ENCODE data around the gene TRANK1.

Gene TRANK1

DNA sequence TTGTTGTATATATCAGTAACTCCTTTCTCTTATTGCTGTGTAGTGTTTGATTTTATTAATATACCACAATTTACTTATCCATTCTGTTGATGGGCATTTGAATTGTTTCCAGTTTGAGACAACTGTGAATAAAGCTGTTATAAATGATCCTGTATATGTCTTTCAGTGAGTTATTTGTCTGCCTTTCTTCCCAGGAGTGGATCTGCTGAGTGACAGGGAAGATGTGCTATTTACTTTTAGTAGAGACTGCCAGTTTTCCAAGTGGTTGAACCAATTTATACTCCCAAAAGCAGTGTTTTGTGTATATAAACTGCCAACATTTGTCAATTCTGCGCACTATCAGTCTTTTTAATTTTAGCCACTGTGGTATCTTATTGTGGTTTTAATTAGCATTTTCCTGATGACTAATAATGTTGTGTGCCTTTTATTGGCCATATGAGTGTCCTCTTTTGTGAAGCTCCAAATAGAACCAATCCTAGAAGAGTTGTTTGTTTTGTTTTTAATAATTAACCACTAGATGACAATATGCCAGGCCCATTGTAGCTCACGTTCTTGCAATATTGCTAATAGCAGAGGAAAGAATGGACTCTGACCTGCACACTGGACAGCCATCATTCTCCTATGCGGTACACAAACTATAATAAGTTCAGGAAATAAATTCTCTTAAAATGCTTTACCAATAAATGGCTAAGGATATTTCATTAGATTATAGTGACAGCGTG, 25.3 kb downstream of the TRANK1 start:
- Histone ChIP-seq H4K12ac (ENCODE audit: low read depth, low read length) (no peak overlapping the region), H3K4me1 (ENCODE audit: control insufficient read depth in 1 of 2, insufficient read depth in 2 of 2, low read length in 2 of 2) (peaks cover 7 to 12% of the 10 kb centered on the region in 2 experiments), H3K27ac (ENCODE audit: low read depth, low read length) (no peak overlapping the region), H3K23ac (ENCODE audit: low read length) (no peak overlapping the region), H3K14ac (ENCODE audit: low read length) (no peak overlapping the region), H4K91ac (ENCODE audit: low read depth, low read length) (no peak overlapping the region), H3K18ac (ENCODE audit: low read length) (no peak overlapping the region), H3K9me3 (ENCODE audit: insufficient read depth, low read depth, low read length) (peaks cover 6% of the 10 kb centered on the region), H3K4me3 (ENCODE audit: low read depth, low read length) (no peak overlapping the region), H2BK120ac (ENCODE audit: insufficient read depth, low read length, poor library complexity) (no peak overlapping the region), H3K79me2 (ENCODE audit: control insufficient read depth, insufficient read depth, low read length, poor library complexity) (no peaks in the 10 kb centered on the region), H3K4me2 (ENCODE audit: low read length) (no peak overlapping the region), H4K8ac (ENCODE audit: low read depth, low read length) (no peak overlapping the region), H3K4ac (ENCODE audit: low read depth, low read length) (no peak overlapping the region), H3K9ac (ENCODE audit: low read length) (no peak overlapping the region), H2BK12ac (ENCODE audit: low read length) (no peak overlapping the region), H2AK5ac (ENCODE audit: low read length) (no peak overlapping the region), H2BK5ac (ENCODE audit: low read depth, low read length, poor library complexity) (no peak overlapping the region), H3K79me1 (ENCODE audit: low read length) (peaks cover 4% of the 10 kb centered on the region), H2AFZ (ENCODE audit: insufficient read depth, low read length, poor library complexity) (no peak overlapping the region), H3K27me3 (ENCODE audit: insufficient read depth, low read length) (no peaks in the 10 kb centered on the region), H3K36me3 (ENCODE audit: control insufficient read depth in 1 of 2, insufficient read depth in 2 of 2, low read length in 2 of 2) (no peaks in the 10 kb centered on the region)
- no CpG with 5 or more reads among the region's 4 CpGs for WGBS (ENCODE audit: extremely low coverage, insufficient coverage, insufficient read length)
- DNase-seq = no peak

DNA sequence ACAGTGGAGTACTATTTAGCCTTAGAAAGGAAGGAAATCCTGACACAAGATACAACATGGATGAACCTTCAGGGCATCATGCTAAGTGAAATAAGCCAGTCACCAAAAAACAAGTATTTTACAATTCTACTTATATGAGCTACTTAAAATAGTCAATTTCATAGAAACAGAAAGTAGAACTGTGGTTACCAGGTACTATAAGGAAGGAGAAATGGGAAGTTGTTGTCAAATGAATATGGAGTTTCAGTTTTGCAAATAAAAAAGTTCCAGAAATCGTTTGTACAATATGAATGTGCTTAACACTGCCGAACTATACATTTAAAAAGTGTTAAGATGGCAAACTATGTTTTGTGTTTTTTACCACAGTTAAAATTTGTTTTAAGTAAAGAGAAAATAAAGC, 26.8 kb downstream of the TRANK1 start:
- peaks cover 6% of the 10 kb centered on the region for H3K9me3 ChIP-seq (ENCODE audit: insufficient read depth, low read depth, low read length)

DNA sequence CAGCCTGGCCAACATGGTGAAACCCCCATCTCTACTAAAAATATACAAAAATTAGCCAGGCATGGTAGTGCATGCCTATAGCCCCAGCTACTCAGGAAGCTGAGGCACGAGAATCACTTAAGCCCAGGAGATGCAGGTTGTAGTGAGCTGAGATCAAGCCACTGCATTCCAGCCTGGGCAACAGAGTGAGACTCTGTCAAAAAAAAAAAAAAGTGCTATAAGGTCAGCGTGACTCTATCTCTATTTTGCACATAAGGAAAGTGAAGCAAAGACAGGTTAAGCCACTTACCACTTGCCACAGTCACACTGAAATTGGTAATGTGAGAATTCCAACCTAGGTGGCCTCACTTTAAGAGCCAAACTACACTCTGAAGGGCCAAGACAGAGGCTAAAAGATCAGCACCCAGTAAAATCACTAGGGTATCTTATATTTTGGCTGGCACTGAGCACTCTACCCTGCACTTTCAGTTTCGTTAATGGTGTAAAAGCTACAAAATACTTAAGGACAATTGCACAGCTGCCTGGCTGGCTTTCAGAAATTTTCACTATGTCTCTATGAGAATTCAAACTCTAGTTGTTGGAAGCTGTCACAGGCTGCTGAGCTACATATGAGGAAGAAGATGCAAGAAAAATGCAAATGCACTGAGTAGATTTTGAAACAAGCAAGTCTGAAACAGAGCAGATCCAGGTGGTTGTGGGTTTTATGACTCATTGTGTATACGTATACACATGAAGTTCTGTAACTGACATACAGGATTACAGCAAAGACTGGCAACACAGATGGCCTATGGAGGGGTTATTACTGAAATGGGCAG, 32.7 kb downstream of the TRANK1 start:
- H3K4me3 ChIP-seq (ENCODE audit: low read depth, low read length) = no peak overlapping the region
- no peak overlapping the region for H3K14ac ChIP-seq (ENCODE audit: low read length)
- WGBS (ENCODE audit: extremely low coverage, insufficient coverage, insufficient read length) = no CpG with 5 or more reads among the region's 4 CpGs
- no peak overlapping the region for H2BK120ac ChIP-seq (ENCODE audit: insufficient read depth, low read length, poor library complexity)
- H3K4ac ChIP-seq (ENCODE audit: low read depth, low read length) = no peak overlapping the region
- no peak overlapping the region for H2AFZ ChIP-seq (ENCODE audit: insufficient read depth, low read length, poor library complexity)
- H4K8ac ChIP-seq (ENCODE audit: low read depth, low read length) = no peak overlapping the region
- H2BK12ac ChIP-seq (ENCODE audit: low read length) = no peak overlapping the region
- peaks cover 5% of the 10 kb centered on the region in 2 experiments for H3K4me1 ChIP-seq (ENCODE audit: control insufficient read depth in 1 of 2, insufficient read depth in 2 of 2, low read length in 2 of 2)
- H3K9ac ChIP-seq (ENCODE audit: low read length) = no peak overlapping the region
- H3K18ac ChIP-seq (ENCODE audit: low read length) = no peak overlapping the region
- no peak overlapping the region for H3K4me2 ChIP-seq (ENCODE audit: low read length)
- no peak overlapping the region for H4K91ac ChIP-seq (ENCODE audit: low read depth, low read length)
- no peaks in the 10 kb centered on the region for H3K9me3 ChIP-seq (ENCODE audit: insufficient read depth, low read depth, low read length)
- no peak overlapping the region for H2AK5ac ChIP-seq (ENCODE audit: low read length)
- no peak overlapping the region for H3K23ac ChIP-seq (ENCODE audit: low read length)
- no peaks in the 10 kb centered on the region for H3K36me3 ChIP-seq (ENCODE audit: control insufficient read depth in 1 of 2, insufficient read depth in 2 of 2, low read length in 2 of 2)
- H3K27ac ChIP-seq (ENCODE audit: low read depth, low read length) = no peak overlapping the region
- H4K12ac ChIP-seq (ENCODE audit: low read depth, low read length) = no peak overlapping the region
- peak in 1 of 2 donors; percentile 53 for DNase-seq
- H3K79me2 ChIP-seq (ENCODE audit: control insufficient read depth, insufficient read depth, low read length, poor library complexity) = no peaks in the 10 kb centered on the region
- no peaks in the 10 kb centered on the region for H3K27me3 ChIP-seq (ENCODE audit: insufficient read depth, low read length)
- H2BK5ac ChIP-seq (ENCODE audit: low read depth, low read length, poor library complexity) = no peak overlapping the region
- H3K79me1 ChIP-seq (ENCODE audit: low read length) = no peaks in the 10 kb centered on the region

More for the DNA sequence above, 26.8 kb downstream of the TRANK1 start:
- Histone ChIP-seq H3K14ac (ENCODE audit: low read length) (no peak overlapping the region), H3K27me3 (ENCODE audit: insufficient read depth, low read length) (no peaks in the 10 kb centered on the region), H2BK5ac (ENCODE audit: low read depth, low read length, poor library complexity) (no peak overlapping the region), H2AFZ (ENCODE audit: insufficient read depth, low read length, poor library complexity) (no peak overlapping the region), H4K12ac (ENCODE audit: low read depth, low read length) (no peak overlapping the region), H3K18ac (ENCODE audit: low read length) (no peak overlapping the region), H3K79me2 (ENCODE audit: control insufficient read depth, insufficient read depth, low read length, poor library complexity) (no peaks in the 10 kb centered on the region), H2AK5ac (ENCODE audit: low read length) (no peak overlapping the region), H3K23ac (ENCODE audit: low read length) (no peak overlapping the region), H4K8ac (ENCODE audit: low read depth, low read length) (no peak overlapping the region), H2BK12ac (ENCODE audit: low read length) (no peak overlapping the region), H4K91ac (ENCODE audit: low read depth, low read length) (no peak overlapping the region), H3K4me2 (ENCODE audit: low read length) (no peak overlapping the region), H2BK120ac (ENCODE audit: insufficient read depth, low read length, poor library complexity) (no peak overlapping the region), H3K4me1 (ENCODE audit: control insufficient read depth in 1 of 2, insufficient read depth in 2 of 2, low read length in 2 of 2) (no peaks in the 10 kb centered on the region), H3K4me3 (ENCODE audit: low read depth, low read length) (no peak overlapping the region), H3K27ac (ENCODE audit: low read depth, low read length) (no peak overlapping the region), H3K36me3 (ENCODE audit: control insufficient read depth in 1 of 2, insufficient read depth in 2 of 2, low read length in 2 of 2) (no peaks in the 10 kb centered on the region), H3K9ac (ENCODE audit: low read length) (no peak overlapping the region), H3K4ac (ENCODE audit: low read depth, low read length) (no peak overlapping the region), H3K79me1 (ENCODE audit: low read length) (no peaks in the 10 kb centered on the region)
- no peak for DNase-seq
- no CpG with 5 or more reads among the region's 2 CpGs for WGBS (ENCODE audit: extremely low coverage, insufficient coverage, insufficient read length)

DNA sequence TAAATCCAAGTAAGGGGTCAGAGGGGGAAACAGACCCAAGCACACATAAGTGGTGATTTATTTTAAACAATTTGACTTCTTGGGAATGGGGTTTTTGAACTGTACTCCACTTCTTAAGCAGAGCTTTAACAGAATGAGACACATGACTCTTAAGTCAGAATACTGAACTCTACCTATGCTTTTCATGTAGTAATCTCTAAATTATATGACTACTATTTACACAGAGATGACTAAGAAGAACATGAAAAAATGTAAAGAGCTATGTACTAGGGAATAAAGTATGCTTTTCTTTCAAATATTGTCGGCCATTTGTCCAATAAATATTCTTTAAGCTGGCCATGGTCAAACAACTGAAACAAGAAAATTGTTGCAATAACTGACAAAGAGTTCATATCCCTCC, 35.2 kb downstream of the TRANK1 start:
- Histone ChIP-seq H2BK5ac (ENCODE audit: low read depth, low read length, poor library complexity) (no peak overlapping the region), H3K79me2 (ENCODE audit: control insufficient read depth, insufficient read depth, low read length, poor library complexity) (no peaks in the 10 kb centered on the region), H2AK5ac (ENCODE audit: low read length) (no peak overlapping the region), H3K4me3 (ENCODE audit: low read depth, low read length) (no peak overlapping the region), H3K27ac (ENCODE audit: low read depth, low read length) (no peak overlapping the region), H3K4me2 (ENCODE audit: low read length) (no peak overlapping the region), H3K9ac (ENCODE audit: low read length) (no peak overlapping the region), H3K4me1 (ENCODE audit: control insufficient read depth in 1 of 2, insufficient read depth in 2 of 2, low read length in 2 of 2) (peaks cover 8 to 10% of the 10 kb centered on the region in 2 experiments), H3K14ac (ENCODE audit: low read length) (no peak overlapping the region), H3K9me3 (ENCODE audit: insufficient read depth, low read depth, low read length) (no peaks in the 10 kb centered on the region), H3K27me3 (ENCODE audit: insufficient read depth, low read length) (no peaks in the 10 kb centered on the region), H3K18ac (ENCODE audit: low read length) (no peak overlapping the region), H2BK120ac (ENCODE audit: insufficient read depth, low read length, poor library complexity) (no peak overlapping the region), H3K4ac (ENCODE audit: low read depth, low read length) (no peak overlapping the region), H2AFZ (ENCODE audit: insufficient read depth, low read length, poor library complexity) (no peak overlapping the region), H4K12ac (ENCODE audit: low read depth, low read length) (no peak overlapping the region), H2BK12ac (ENCODE audit: low read length) (no peak overlapping the region), H4K8ac (ENCODE audit: low read depth, low read length) (no peak overlapping the region), H3K23ac (ENCODE audit: low read length) (no peak overlapping the region), H3K36me3 (ENCODE audit: control insufficient read depth in 1 of 2, insufficient read depth in 2 of 2, low read length in 2 of 2) (no peaks in the 10 kb centered on the region), H3K79me1 (ENCODE audit: low read length) (no peaks in the 10 kb centered on the region), H4K91ac (ENCODE audit: low read depth, low read length) (no peak overlapping the region)
- DNase-seq = no peak
- no CpG with 5 or more reads among the region's 1 CpG for WGBS (ENCODE audit: extremely low coverage, insufficient coverage, insufficient read length)
